ENCODE results near the gene ASTL. TPM values are rescaled to one million over a fixed set of nuclear protein-coding genes. Genes with fewer than 3 reads are reported as not detected.
A peak's percentile ranks its signal among the peaks of the same experiment; 100 is the strongest.
"Not testable (repeated sequence)": the region's sequence is repeated elsewhere in the genome, so short reads cannot be mapped to it uniquely, and the experiment has no call there.

ASTL gene
- total and polyA plus RNA-seq, 9 donors: 0.09 to 0.24 (median 0.18) TPM; not detected in 5

DNA sequence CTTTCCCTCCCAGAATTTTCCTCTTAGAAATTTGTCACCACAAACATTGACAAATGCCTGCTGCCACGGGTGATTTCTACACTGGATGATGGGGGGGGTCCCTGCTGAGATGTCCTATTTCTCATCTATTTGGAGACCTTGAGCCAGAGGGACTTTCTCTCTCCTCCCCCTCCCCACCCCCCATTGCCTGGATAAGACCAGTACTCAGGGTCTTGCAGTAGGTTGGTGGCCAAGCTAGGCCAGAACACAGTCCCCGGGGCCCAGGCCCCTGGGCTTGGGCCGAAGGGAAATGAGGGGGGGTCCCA is 7.5 kb upstream of the ASTL start:
- peaks cover 50% of the 10 kb centered on the region for H3K4me1 ChIP-seq (ENCODE audit: control insufficient read depth, insufficient read depth, low read length)
- WGBS (ENCODE audit: insufficient coverage): 69% methylated on average over 2 of the region's 3 CpGs
- H3K4me3 ChIP-seq (ENCODE audit: low read length): peak overlapping the region; percentile 34
- H3K36me3 ChIP-seq (ENCODE audit: control insufficient read depth, insufficient read depth, low read length): no peaks in the 10 kb centered on the region
- no peaks in the 10 kb centered on the region for H3K9me3 ChIP-seq (replicated peaks; ENCODE audit: control insufficient read depth, low read depth, low read length)
- no peak for DNase-seq
- peaks cover 18% of the 10 kb centered on the region for H3K27me3 ChIP-seq (ENCODE audit: control insufficient read depth, insufficient read depth, low read length)
- peak overlapping the region; percentile 21 for H3K27ac ChIP-seq (ENCODE audit: low read length)

DNA sequence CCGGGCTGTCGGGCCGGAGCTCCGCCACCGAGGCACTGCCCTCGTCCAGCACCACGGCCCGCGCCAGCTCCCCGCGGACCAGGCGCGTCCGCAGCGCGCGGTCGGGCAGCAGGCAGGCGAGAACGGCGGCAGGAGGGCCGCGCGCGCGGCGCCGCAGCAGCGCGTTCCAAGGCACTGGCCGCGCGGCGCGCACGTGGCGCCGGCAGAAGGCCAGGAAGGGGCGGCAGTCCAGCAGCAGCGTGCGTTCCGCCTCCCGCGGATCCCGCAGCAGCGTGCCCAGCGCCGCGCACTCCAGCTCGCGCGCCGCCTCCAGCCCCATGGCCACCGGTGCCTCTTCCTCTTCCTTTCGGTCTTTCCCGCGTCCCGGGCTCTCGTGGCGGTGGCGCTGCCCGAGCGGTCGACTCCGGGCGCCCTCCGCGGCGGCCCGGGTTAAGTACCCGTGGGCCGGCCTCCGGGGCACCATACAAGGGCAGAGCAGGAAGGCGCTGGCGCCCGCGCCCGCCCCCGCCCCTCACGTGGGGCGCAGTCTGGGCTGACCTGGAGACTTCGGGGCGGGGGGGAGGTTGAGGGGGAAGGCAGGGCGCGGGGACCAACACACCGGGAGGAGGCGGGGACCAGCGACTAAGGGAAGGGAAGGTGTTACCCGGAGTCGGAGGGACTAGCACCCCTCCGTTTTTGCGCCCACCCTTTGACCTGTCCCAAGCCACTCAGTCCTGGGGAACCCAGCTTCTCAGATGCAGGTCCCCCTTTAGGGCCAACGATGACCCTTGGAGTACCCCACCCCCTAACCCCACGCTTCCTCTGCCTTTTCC is 6.9 kb upstream of the ASTL start, which contains the start of gene DUSP2:
Gene DUSP2, minus strand, starts transcription at position 405 of the 812 bp plus-strand sequence. Its CDS starts 86 bp downstream, at position 319.
- H3K27ac ChIP-seq (ENCODE audit: low read length): peak within 1 kb of the TSS; percentile 21
- peak within 1 kb of the TSS; percentile 49 for H3K4me3 ChIP-seq (ENCODE audit: low read length)
- H3K4me1 ChIP-seq (ENCODE audit: control insufficient read depth, insufficient read depth, low read length): peaks cover 50% of the 10 kb centered on the region
- H3K9me3 ChIP-seq (replicated peaks; ENCODE audit: control insufficient read depth, low read depth, low read length): no peaks in the 10 kb centered on the region
- DNase-seq: peak; percentile 80
- peaks cover 18% of the 10 kb centered on the region for H3K27me3 ChIP-seq (ENCODE audit: control insufficient read depth, insufficient read depth, low read length)
- no peaks in the 10 kb centered on the region for H3K36me3 ChIP-seq (ENCODE audit: control insufficient read depth, insufficient read depth, low read length)
- WGBS (ENCODE audit: insufficient coverage): under 1% methylated on average over 84 of the region's 94 CpGs

DNA sequence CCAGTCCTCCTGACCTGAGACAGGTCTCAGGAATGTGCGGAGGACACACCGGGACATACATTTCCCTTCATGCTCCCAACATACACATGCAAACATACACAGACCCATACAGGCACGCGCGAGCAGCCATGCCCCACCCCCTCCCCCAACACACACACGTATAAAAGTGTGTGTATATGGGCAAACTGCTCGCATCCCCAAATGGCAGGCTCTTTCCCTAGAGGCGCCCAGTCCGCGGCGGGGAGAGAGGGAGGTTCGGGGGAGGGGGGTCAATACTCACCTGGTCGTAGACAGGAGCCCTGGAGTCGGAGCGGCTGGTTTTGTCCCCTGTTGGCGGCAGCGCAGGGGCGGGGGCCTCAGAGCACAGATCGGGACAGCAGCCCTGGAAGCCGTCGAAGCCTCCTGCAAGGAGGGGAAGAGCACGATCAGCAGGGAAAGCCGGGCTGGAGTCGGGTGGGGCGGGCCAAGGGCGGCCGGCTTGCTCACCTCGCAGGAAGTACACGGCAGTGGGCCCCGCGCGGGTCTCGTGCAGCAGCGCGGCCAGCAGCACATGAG is 6.3 kb upstream of the ASTL start:
- H3K9me3 ChIP-seq (replicated peaks; ENCODE audit: control insufficient read depth, low read depth, low read length): no peaks in the 10 kb centered on the region
- 0% methylated on average over 27 of the region's 35 CpGs for WGBS (ENCODE audit: insufficient coverage)
- H3K36me3 ChIP-seq (ENCODE audit: control insufficient read depth, insufficient read depth, low read length): no peaks in the 10 kb centered on the region
- H3K27ac ChIP-seq (ENCODE audit: low read length): no peak overlapping the region
- H3K4me1 ChIP-seq (ENCODE audit: control insufficient read depth, insufficient read depth, low read length): peaks cover 50% of the 10 kb centered on the region
- peak overlapping the region; percentile 49 for H3K4me3 ChIP-seq (ENCODE audit: low read length)
- DNase-seq: no peak
- H3K27me3 ChIP-seq (ENCODE audit: control insufficient read depth, insufficient read depth, low read length): peaks cover 18% of the 10 kb centered on the region

DNA sequence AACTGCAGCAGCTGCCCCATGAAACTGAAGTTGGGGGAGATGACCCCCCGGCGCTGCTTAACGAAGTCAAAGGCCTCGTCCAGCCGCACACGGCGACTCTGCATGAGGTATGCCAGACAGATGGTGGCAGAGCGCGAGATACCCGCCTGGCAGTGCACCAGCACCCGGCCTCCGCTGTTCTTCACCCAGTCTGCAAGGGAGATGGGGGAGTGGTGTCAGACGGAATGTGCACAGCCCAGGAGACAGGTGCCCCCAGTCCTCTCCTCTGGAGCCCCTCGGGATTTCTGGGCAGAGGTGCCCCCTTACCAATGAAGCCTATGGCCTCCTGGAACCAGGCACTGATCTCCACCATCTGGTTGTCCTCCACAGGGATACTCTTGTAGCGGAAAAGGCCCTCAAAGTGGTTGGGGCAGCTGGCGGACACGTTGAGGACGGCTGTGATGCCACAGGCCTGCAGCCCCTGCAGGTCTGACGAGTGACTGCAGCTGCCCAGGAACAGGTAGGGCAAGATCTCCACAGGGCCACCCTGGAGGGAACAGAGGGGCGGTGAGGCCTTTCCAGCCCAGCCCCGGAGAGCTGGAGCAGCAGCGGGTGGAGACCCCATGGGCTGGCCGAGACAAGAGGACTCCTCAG is 5.7 kb upstream of the ASTL start:
- peaks cover 50% of the 10 kb centered on the region for H3K4me1 ChIP-seq (ENCODE audit: control insufficient read depth, insufficient read depth, low read length)
- DNase-seq: no peak
- WGBS (ENCODE audit: insufficient coverage): 74% methylated on average over 17 of the region's 23 CpGs
- H3K4me3 ChIP-seq (ENCODE audit: low read length): peak overlapping the region; percentile 49
- no peak overlapping the region for H3K27ac ChIP-seq (ENCODE audit: low read length)
- H3K36me3 ChIP-seq (ENCODE audit: control insufficient read depth, insufficient read depth, low read length): no peaks in the 10 kb centered on the region
- no peaks in the 10 kb centered on the region for H3K9me3 ChIP-seq (replicated peaks; ENCODE audit: control insufficient read depth, low read depth, low read length)
- peaks cover 18% of the 10 kb centered on the region for H3K27me3 ChIP-seq (ENCODE audit: control insufficient read depth, insufficient read depth, low read length)

DNA sequence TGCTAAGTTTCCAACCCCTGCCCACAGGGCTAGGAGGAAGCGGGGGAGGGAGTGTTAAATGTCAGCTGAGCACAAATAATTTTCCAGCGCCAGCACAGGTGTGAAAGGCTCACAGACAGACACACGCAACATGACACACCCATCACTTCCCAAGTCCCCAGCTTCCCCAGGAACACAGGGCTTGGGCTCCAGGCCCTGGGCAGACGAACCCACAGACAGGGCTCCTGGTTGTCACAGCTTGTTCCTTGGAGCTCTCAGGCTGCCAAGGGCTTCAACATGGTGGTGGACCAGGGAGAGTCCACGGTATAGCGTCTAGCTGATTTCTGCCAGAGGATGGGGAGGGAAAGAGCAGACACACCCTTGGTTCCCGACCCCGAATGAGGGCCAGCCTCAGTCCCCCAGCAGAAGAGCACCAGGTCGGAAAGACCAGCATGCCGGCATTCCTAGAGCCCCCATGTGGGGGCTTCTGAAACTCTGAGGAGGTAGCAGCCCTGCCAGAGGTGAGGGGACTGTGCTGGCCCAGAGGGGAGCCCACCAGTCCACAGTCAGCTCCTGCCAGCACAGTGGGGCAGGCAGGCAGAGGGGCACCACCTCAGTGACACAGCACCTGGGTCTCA is 5.0 kb upstream of the ASTL start:
- H3K36me3 ChIP-seq (ENCODE audit: control insufficient read depth, insufficient read depth, low read length): no peaks in the 10 kb centered on the region
- 36% methylated on average over 2 of the region's 10 CpGs for WGBS (ENCODE audit: insufficient coverage)
- no peak for DNase-seq
- H3K27me3 ChIP-seq (ENCODE audit: control insufficient read depth, insufficient read depth, low read length): peaks cover 12% of the 10 kb centered on the region
- no peak overlapping the region for H3K4me3 ChIP-seq (ENCODE audit: low read length)
- no peak overlapping the region for H3K27ac ChIP-seq (ENCODE audit: low read length)
- peaks cover 46% of the 10 kb centered on the region for H3K4me1 ChIP-seq (ENCODE audit: control insufficient read depth, insufficient read depth, low read length)
- H3K9me3 ChIP-seq (replicated peaks; ENCODE audit: control insufficient read depth, low read depth, low read length): no peaks in the 10 kb centered on the region

- Histone ChIP-seq H3K4me1 (ENCODE audit: control insufficient read depth, insufficient read depth, low read length) (peaks cover 37% of the 10 kb centered on the region), H3K4me3 (ENCODE audit: low read length) (no peak overlapping the region), H3K9me3 (replicated peaks; ENCODE audit: control insufficient read depth, low read depth, low read length) (no peaks in the 10 kb centered on the region), H3K36me3 (ENCODE audit: control insufficient read depth, insufficient read depth, low read length) (no peaks in the 10 kb centered on the region), H3K27ac (ENCODE audit: low read length) (no peak overlapping the region), H3K27me3 (ENCODE audit: control insufficient read depth, insufficient read depth, low read length) (peaks cover 11% of the 10 kb centered on the region)
- 68% methylated on average over 19 of the region's 26 CpGs for WGBS (ENCODE audit: insufficient coverage)
- DNase-seq: no peak
Observed at GRCh38 chr2:96142217-96143113, 4.2 kb upstream of the ASTL start.

GRCh38 chr2:96141624-96141967 is 3.3 kb upstream of the ASTL start:
- H3K27ac ChIP-seq (ENCODE audit: low read length); H3K9me3 ChIP-seq (replicated peaks; ENCODE audit: control insufficient read depth, low read depth, low read length); DNase-seq; H3K36me3 ChIP-seq (ENCODE audit: control insufficient read depth, insufficient read depth, low read length); H3K27me3 ChIP-seq (ENCODE audit: control insufficient read depth, insufficient read depth, low read length); H3K4me3 ChIP-seq (ENCODE audit: low read length): not testable (repeated sequence)
- H3K4me1 ChIP-seq (ENCODE audit: control insufficient read depth, insufficient read depth, low read length): peaks cover 30% of the 10 kb centered on the region
- no CpG with 5 or more reads among the region's 5 CpGs for WGBS (ENCODE audit: insufficient coverage)

GRCh38 chr2:96140941-96141623 is 2.8 kb upstream of the ASTL start:
- Histone ChIP-seq H3K9me3 (replicated peaks; ENCODE audit: control insufficient read depth, low read depth, low read length) (no peaks in the 10 kb centered on the region), H3K4me3 (ENCODE audit: low read length) (no peak overlapping the region), H3K4me1 (ENCODE audit: control insufficient read depth, insufficient read depth, low read length) (peaks cover 25% of the 10 kb centered on the region), H3K36me3 (ENCODE audit: control insufficient read depth, insufficient read depth, low read length) (no peaks in the 10 kb centered on the region), H3K27me3 (ENCODE audit: control insufficient read depth, insufficient read depth, low read length) (peaks cover 8% of the 10 kb centered on the region), H3K27ac (ENCODE audit: low read length) (no peak overlapping the region)
- DNase-seq: no peak
- WGBS (ENCODE audit: insufficient coverage): 88% methylated on average over 9 of the region's 13 CpGs

DNA sequence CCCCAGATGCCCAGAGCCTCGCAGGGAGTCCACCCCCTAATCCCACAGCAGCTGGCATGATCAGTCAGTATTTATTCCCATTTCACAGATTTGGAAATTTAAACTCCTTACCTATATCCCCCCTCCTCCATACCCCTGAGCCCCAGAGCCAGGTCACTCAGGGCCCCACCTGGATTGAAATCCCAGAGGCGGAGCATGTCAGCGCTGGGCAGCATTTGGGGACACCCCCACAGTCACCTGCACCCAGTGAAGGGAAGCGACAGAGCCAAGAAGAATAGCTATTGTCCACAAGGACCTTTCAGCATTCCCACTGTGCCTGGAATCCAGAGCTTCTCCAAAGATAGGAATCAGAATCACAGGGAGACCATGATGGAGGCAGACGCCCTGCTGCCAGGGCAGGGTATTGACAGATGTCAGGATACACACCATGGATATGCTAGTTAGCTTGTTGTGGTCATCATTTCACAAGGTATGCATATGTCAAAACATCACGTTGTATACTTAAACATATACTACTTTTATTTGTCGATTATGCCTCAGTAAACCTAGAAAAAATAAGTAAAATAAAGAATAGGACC is 968 bp upstream of the ASTL start:
- no peak for DNase-seq
- Histone ChIP-seq H3K27me3 (ENCODE audit: control insufficient read depth, insufficient read depth, low read length) (peaks cover 15% of the 10 kb centered on the region), H3K36me3 (ENCODE audit: control insufficient read depth, insufficient read depth, low read length) (no peaks in the 10 kb centered on the region), H3K4me3 (ENCODE audit: low read length) (no peak overlapping the region), H3K27ac (ENCODE audit: low read length) (no peak overlapping the region), H3K4me1 (ENCODE audit: control insufficient read depth, insufficient read depth, low read length) (peaks cover 12% of the 10 kb centered on the region), H3K9me3 (replicated peaks; ENCODE audit: control insufficient read depth, low read depth, low read length) (no peaks in the 10 kb centered on the region)
- 92% methylated on average over 2 of the region's 7 CpGs for WGBS (ENCODE audit: insufficient coverage)

All from muscle of leg (tissue), 11 donors.